Left cardiac atrium (tissue), 4 donors: Measurements from ENCODE around the gene NFX1. TPM values are rescaled to one million over a fixed set of nuclear protein-coding genes. Genes with fewer than 3 reads are reported as not detected.
A peak's percentile ranks its signal among the peaks of the same experiment; 100 is the strongest.
"Not testable (repeated sequence)": the region's sequence is repeated elsewhere in the genome, so short reads cannot be mapped to it uniquely, and the experiment has no call there.

ENCODE experiments used
- ATAC-seq, 2 donors: fragments of 200-7000 bp; cut with Tn5 transposase; one replicate each; pipeline ENCODE4 v1.9.1; 2020; ENCODE audit warnings: mild to moderate bottlenecking in 2 of 2, moderate library complexity in 2 of 2
- DNase-seq: peaks from one replicate; pipeline ENCODE4 v3.0.0-alpha.2; 2020
- intact Hi-C, 2 donors: fragments of 100-400 bp; cut with DNase I; formaldehyde crosslinking; loops; one replicate each; pipeline versions ENCODE4 v1.14.1 to v1.15.1; 2022 to 2023
- total RNA-seq, 2 donors: library from RNA; stranded (reverse); fragmentation: NEBNext Ultra II Directional; extraction: Animal tissue kit (Norgen Biotek cat#: 25700); gene quantifications; one replicate each; pipeline ENCODE4 v1.2.1, GENCODE V29; 2021
- donor health status: DM: no; HTN: yes; CAD: no.
- donor health status: DM: no; HTN: yes; CAD: no; lungs with severe emphysema.
- donor health status: DM: yes; HTN: yes; CAD: no.
- donor health status: Dilated cardiomyopathy.

NFX1 gene
- total RNA-seq, 2 donors from 2014 or later, result 23.0 to 35.4 TPM

GRCh38 chr9:33397801-33398200 lies 107.5 kb downstream of the NFX1 start:
- ATAC-seq, DNase-seq, intact Hi-C loops: not testable (repeated sequence)

- DNase-seq, intact Hi-C loops, ATAC-seq: not testable (repeated sequence)
These were observed 108.7 kb downstream of the NFX1 start for GRCh38 chr9:33399047-33399446.

DNA sequence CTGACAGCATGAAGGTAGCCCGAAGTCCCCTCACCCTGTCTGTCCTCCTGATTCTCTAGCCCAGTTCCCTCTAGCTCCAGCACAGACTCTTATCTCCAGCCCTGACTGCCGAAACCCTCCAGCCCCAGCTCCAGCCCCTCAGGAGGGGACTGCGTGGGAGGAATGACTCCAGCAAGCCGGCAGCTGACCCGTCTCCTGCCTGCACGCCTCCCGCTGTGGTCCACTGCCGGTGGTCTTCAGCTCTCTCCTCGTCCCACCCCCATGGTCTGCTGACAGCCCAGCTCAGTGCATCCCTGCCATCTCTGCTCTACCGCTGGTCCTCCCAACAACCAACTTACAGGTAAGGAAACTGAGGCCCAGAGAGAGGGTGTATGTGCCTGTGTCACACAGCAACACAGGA lies 111.5 kb downstream of the NFX1 start:
- DNase-seq, intact Hi-C loops, ATAC-seq: not testable (repeated sequence)

GRCh38 chr9:33402371-33402770 lies 112.1 kb downstream of the NFX1 start, which contains the start of gene AQP7:
Gene AQP7, minus strand, starts transcription at chr9:33402568. Its CDS starts 1,306 bp downstream, at chr9:33401262.
- ATAC-seq, intact Hi-C loops: not testable (repeated sequence)
- DNase-seq, result peak; percentile 56

DNA sequence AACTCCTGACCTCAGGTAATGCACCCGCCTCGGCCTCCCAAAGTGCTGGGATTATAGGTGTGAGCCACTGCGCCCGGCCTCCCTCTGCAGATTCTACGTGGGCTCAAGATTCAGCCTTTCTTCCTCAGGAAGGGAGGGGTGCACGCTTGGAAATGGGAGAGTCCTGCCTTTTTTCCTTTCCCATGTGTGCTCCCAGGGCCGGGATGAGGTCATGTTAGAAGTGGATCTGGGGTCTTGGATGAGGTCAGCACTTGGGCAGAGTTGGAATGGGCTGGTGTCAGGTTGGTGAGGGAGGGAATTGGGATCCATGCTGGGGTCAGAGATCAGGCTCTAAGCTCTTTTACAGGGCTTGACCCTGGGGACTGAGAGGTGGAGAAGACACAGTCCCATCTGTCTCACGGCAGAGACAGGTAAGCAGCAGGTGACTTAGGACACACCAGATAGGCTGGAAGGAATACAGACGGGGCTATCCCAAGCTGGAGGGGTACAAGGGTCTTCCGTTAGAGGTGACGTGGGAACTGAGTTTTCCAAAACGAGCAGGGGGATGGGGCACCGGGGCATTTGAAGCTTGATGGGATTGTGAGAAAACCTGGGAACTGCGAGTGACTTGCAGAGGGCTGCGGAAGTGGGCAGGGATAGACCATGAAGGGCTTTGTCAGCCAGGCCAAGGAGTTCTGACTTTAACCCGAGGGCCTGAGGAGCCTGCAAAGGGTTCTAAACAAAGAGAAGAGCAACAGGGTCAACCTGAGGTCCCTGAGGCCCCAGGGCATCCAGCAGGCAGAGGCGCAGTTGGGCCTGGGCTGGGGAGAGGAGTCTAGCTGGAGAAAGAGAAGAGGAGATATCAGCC lies 113.8 kb downstream of the NFX1 start:
- intact Hi-C loops, result no loop called here
- ATAC-seq (peak; percentile 7 to 74), DNase-seq (peak; percentile 47)

- DNase-seq (no peak), ATAC-seq (peak; percentile 57 to 62)
- intact Hi-C loops, result loop anchor here in 1 of 2 donors (5.0 kb wide), 1 partner anchor 42 kb away; the partner anchor contains the start of gene AQP3
These were observed 114.6 kb downstream of the NFX1 start for GRCh38 chr9:33404788-33405362.

- ATAC-seq, result no peak
- intact Hi-C loops, result loop anchor here in 1 of 2 donors (5.0 kb wide), 1 partner anchor 40 kb away; the partner anchor contains the start of gene AQP3
- DNase-seq, result no peak
These were observed 116.7 kb downstream of the NFX1 start for GRCh38 chr9:33407061-33407460.

DNA sequence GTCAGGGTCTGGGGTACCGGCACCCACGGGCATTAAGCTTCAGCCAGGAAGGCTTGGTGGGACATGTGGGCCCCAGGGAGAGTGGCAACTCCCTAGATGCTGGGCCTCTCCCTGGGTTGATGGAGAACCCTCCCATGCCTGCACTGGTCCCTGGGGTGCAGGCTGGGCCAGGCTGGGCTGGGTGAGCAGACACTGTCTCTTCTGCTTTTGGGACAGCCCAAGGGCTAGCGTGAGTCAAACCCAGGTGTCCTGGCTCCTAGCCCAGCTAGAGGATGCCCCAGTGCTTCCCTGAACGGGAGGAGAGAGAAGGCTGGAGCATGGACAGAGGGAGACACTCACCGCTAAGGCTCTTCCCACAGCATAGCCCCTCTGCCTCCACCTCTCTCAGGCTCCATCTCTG lies 117.8 kb downstream of the NFX1 start:
- DNase-seq, result no peak
- no peak for ATAC-seq
- intact Hi-C loops, result loop anchor here in 1 of 2 donors (5.0 kb wide), 1 partner anchor 39 kb away; the partner anchor contains the start of gene AQP3

- intact Hi-C loops, result no loop called here
- ATAC-seq (no peak), DNase-seq (no peak)
These were observed 124.0 kb downstream of the NFX1 start for GRCh38 chr9:33414268-33414667.

DNA sequence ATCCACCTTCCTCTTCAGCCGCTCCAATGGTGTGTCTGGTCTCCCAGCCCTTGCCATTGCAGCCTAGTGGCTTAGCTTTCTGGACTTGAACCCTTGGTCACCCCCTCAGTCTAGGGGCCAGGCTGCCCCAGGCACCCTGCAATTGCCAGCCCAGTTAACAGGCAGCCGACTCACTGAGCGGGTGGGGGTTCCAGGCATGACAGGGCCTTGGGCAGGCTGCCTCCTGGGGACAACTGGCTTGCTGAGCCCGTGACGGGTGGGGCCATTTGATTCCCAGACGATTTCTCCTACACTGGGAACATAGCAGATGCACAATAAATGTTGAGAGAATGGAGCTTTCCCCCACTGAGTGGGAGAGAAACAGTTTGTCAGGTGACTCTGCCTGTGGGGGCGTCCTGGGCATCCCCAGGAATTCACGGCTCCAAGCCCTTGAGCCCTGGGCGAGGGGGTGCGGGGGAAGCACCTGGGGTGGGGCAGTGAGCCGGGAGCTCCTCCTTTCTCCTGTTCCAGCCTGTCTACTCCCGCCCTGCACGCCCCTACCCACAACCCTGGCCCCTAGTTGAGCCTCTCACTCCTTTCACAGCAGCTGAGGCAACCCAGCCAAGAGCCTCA lies 124.7 kb downstream of the NFX1 start:
- intact Hi-C loops, result loop anchor here (1.0 to 5.0 kb wide), 2 partner anchors 40 to 43 kb away; no protein-coding TSS in a partner anchor
- DNase-seq (no peak), ATAC-seq (no peak)

DNA sequence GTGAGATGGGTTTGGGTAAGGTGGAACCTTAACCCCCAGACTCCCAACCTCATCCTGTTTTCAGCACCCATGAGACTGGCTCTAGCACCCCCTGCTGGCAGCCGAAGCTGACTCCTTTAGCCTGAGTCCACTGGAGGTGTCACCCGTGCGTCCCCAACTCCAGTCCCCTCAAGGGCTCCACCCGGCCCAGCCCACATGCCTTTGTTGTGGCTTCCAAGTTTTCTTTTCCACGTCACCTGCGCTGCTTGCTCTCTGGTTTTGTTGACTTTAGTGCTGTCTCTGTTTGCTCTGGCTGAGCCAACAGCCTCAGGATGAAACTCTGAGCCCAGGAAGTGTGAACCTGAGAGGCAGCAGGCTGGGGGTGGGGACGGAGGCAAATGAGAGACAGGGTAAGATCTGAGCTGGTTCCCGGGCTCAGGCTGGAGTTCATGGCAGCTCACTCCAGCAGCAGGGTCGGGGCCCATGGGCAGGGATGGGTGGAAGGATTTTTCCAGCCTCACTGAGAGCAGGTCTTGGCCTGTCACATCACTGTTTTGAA lies 125.3 kb downstream of the NFX1 start:
- peak; percentile 85 for ATAC-seq
- intact Hi-C loops, result loop anchor here (1.0 to 5.0 kb wide), 2 partner anchors 40 to 43 kb away; no protein-coding TSS in a partner anchor
- peak; percentile 83 for DNase-seq

GRCh38 chr9:33416996-33417395 lies 126.7 kb downstream of the NFX1 start:
- intact Hi-C loops, result loop anchor here in 1 of 2 donors (5.0 kb wide), 1 partner anchor 45 kb away; no protein-coding TSS in a partner anchor
- ATAC-seq (no peak), DNase-seq (no peak)

- ATAC-seq (no peak), DNase-seq (no peak)
- intact Hi-C loops, result loop anchor here in 1 of 2 donors (5.0 kb wide), 1 partner anchor 46 kb away; no protein-coding TSS in a partner anchor
These were observed 127.8 kb downstream of the NFX1 start for GRCh38 chr9:33418090-33418489.

DNA sequence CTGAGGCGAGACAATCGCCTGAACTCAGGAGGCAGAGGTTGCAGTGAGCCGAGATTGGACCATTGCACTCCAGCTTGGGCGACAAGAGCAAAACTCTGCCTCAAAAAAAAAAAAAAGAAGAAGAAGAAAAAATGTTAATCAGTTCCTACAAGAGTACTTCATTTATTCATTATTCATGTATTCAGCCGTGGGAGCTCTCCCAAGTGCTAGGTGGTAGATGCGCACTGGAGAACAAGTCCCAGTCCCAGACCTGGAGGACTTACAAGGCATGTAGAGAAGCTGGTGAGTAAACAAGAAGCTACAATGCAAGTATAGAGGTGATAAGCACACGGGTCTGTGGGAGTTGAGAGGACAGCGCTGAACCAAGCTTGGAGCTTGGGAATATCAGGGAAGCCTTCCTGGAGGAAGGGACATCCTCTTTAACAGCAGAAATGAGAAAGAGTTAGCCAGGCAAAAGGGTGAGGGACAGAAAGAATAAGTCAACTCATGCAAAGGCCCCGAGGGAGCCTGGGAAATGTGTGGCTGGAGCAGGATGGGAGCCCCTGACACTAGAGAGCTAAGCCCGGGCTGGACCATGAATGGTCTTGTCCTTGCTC lies 129.5 kb downstream of the NFX1 start:
- intact Hi-C loops, result loop anchor here in 1 of 2 donors (5.0 kb wide), 1 partner anchor 48 kb away; no protein-coding TSS in a partner anchor
- ATAC-seq, result no peak
- no peak for DNase-seq

Other genes starting within 250 kb of the NFX1 start
- 10 to 100 TPM; 14.2 to 16.7 TPM for gene SMU1, start 213.8 kb upstream of the NFX1 start, total RNA-seq
- 100 to 1,000 TPM in 1 of 2 donors, 10 to 100 TPM in 1; 49.5 to 107 TPM for gene B4GALT1, start 123.2 kb upstream of the NFX1 start, total RNA-seq
- gene SPINK4, start 50.3 kb upstream of the NFX1 start, total RNA-seq, result not detected
- 100 to 1,000 TPM; 152 to 208 TPM for gene BAG1, start 25.8 kb upstream of the NFX1 start, total RNA-seq
- gene CHMP5, start 25.5 kb upstream of the NFX1 start, total RNA-seq, result 10 to 100 TPM; 45.3 to 45.9 TPM
- 100 to 1,000 TPM in 1 of 2 donors, 10 to 100 TPM in 1; 51.8 to 123 TPM for gene AQP7, start 112.1 kb downstream of the NFX1 start, total RNA-seq
- gene AQP3, start 157.1 kb downstream of the NFX1 start, total RNA-seq, result 10 to 100 TPM; 14.0 to 22.5 TPM
- gene NOL6, start 183.4 kb downstream of the NFX1 start, total RNA-seq, result 10 to 100 TPM; 13.9 to 24.9 TPM
- gene ANKRD18B, start 233.7 kb downstream of the NFX1 start, total RNA-seq, result 1 to 10 TPM in 1 of 2 donors, not detected in 1; 1.1 TPM